SK-N-SH (cell line): ENCODE measurements around the gene PSTPIP1.

Experiments used
- CHD2 ChIP-seq: fragments of 150-350 bp; IDR thresholded peaks from 2 replicates; pipeline ENCODE4 v1.6.1; 2018; ENCODE audit warnings: low read length; ENCODE audit not compliant: partially characterized antibody
- CTCF ChIP-seq: fragments of 200-600 bp; sonication (generic); IDR thresholded peaks from 2 replicates; pipeline ENCODE4 v1.6.1; 2017; ENCODE audit warnings: antibody characterized with exemption, mild to moderate bottlenecking, moderate library complexity
- EP300 ChIP-seq, 2 experiments: IDR thresholded peaks; 2 replicates each; pipeline versions ENCODE4 v1.4.0 to v1.6.1; 2012; ENCODE audit warnings: borderline replicate concordance in 1 of 2, low read depth in 1 of 2, low read length in 1 of 2
- EZH2phosphoT487 ChIP-seq: fragments of 200-600 bp; sonication (generic); IDR thresholded peaks from 2 replicates; pipeline ENCODE4 v1.6.1; 2017; ENCODE audit warnings: low read depth, mixed run types, mild to moderate bottlenecking, antibody characterized with exemption, moderate library complexity, borderline replicate concordance
- GABPA ChIP-seq: IDR thresholded peaks from 2 replicates; pipeline ENCODE4 v1.4.0; 2012; ENCODE audit warnings: low read depth, mild to moderate bottlenecking
- MAX ChIP-seq: IDR thresholded peaks from 2 replicates; pipeline ENCODE4 v1.4.0; 2012; ENCODE audit warnings: low read depth
- MXI1 ChIP-seq: IDR thresholded peaks from 2 replicates; pipeline ENCODE4 v1.6.1; 2012; ENCODE audit warnings: mild to moderate bottlenecking, low read depth, low read length, improper control_type of control experiment
- POLR2AphosphoS5 ChIP-seq: IDR thresholded peaks from 2 replicates; pipeline ENCODE4 v1.6.1; 2012; ENCODE audit warnings: low read depth, low read length
- RAD21 ChIP-seq: IDR thresholded peaks from 2 replicates; pipeline ENCODE4 v1.6.1; 2012; ENCODE audit warnings: mild to moderate bottlenecking, low read length
- RCOR1 ChIP-seq: fragments of 150-350 bp; IDR thresholded peaks from 2 replicates; pipeline ENCODE4 v1.6.1; 2017; ENCODE audit warnings: antibody characterized with exemption, low read length
- RFX5 ChIP-seq: IDR thresholded peaks from 2 replicates; pipeline ENCODE4 v1.6.1; 2012; ENCODE audit warnings: mild to moderate bottlenecking, improper control_type of control experiment, low read length
- SMC3 ChIP-seq: IDR thresholded peaks from 2 replicates; pipeline ENCODE4 v1.6.1; 2012; ENCODE audit warnings: low read depth, low read length, improper control_type of control experiment
- YY1 ChIP-seq: IDR thresholded peaks from 2 replicates; pipeline ENCODE4 v1.4.0; 2012; ENCODE audit warnings: low read depth, mild to moderate bottlenecking
- ZBTB33 ChIP-seq: IDR thresholded peaks from 2 replicates; pipeline ENCODE4 v1.4.0; 2012; ENCODE audit warnings: low read depth, borderline replicate concordance

GRCh38 chr15:77013776-77014131 is 18.8 kb downstream of the PSTPIP1 start:
- TF ChIP-seq YY1 (no peak), CTCF (no peak), EZH2phosphoT487 (no peak), CHD2 (no peak), MXI1 (no peak), SMC3 (no peak), RAD21 (no peak), GABPA (no peak), POLR2AphosphoS5 (no peak), RCOR1 (no peak), ZBTB33 (no peak), EP300 (IDR thresholded peaks at IDR 0.05; ENCODE audit: borderline replicate concordance in 1 of 2, low read depth in 1 of 2, low read length in 1 of 2) (no peak), RFX5 (no peak), MAX (no peak)
